Hippocampal formation (tissue), 2 donors: Measurements from ENCODE around the gene ZDHHC1.

Experiments used
- DNase-seq, 2 donors: peaks; one replicate each; lab custom pipeline; 2025; lab: John Stamatoyannopoulos, UW

ZDHHC1 gene

GRCh38 chr16:67409631-67410030, 6.6 kb downstream of the ZDHHC1 start:
- DNase-seq = no peak

- DNase-seq = no peak
These were observed 8.4 kb downstream of the ZDHHC1 start for GRCh38 chr16:67407788-67408452.

- DNase-seq = no peak
These were observed 9.0 kb downstream of the ZDHHC1 start for GRCh38 chr16:67407176-67407787.

- DNase-seq = peak in 1 of 2 donors; percentile 7
These were observed 9.9 kb downstream of the ZDHHC1 start for GRCh38 chr16:67406111-67406971.

GRCh38 chr16:67405336-67405735, 10.9 kb downstream of the ZDHHC1 start:
- DNase-seq = no peak

DNA sequence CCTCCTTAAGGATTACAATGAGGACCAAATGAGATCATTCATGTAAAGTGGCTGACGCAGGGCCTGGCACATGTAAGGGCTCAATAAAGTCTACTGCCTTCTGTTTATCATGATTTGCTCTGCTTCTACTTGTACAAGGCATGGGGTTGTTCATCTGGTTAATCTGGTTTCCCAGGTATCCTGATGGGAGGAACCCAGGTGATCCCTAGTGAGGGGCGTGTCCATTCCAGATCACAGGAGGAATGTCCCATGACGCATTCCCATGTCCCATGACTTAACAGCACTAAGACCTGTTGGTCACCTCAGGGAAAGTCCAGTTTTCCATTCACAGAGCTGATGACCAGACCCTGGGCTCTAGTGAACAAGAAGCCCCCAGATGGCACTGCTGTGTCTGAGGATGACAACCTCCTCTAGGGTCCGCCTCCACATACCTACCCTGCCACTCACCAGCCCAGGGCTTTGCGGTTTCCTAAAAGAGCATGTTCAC, 11.5 kb downstream of the ZDHHC1 start:
- DNase-seq = no peak

GRCh38 chr16:67403976-67404555, 12.2 kb downstream of the ZDHHC1 start:
- no peak for DNase-seq

DNA sequence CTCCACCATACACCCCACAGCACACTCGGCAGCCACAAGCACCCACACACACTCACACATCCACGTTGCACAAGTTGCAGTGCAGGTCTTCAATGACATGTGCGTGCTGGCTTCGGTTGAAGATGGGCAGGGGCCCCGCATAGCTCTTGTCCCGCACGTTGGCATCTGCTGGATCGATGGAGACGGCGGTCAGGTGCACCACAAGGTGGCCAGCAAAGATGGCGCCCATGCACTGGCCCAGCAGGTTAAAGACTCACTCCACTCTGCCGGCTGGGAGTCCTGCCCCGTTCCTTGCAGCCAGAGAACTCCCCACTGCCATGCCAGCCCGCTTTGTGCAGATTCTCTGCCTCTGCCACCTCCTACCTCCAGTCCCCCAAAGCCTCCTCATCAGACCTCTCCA, 15.4 kb downstream of the ZDHHC1 start:
- DNase-seq = no peak

DNA sequence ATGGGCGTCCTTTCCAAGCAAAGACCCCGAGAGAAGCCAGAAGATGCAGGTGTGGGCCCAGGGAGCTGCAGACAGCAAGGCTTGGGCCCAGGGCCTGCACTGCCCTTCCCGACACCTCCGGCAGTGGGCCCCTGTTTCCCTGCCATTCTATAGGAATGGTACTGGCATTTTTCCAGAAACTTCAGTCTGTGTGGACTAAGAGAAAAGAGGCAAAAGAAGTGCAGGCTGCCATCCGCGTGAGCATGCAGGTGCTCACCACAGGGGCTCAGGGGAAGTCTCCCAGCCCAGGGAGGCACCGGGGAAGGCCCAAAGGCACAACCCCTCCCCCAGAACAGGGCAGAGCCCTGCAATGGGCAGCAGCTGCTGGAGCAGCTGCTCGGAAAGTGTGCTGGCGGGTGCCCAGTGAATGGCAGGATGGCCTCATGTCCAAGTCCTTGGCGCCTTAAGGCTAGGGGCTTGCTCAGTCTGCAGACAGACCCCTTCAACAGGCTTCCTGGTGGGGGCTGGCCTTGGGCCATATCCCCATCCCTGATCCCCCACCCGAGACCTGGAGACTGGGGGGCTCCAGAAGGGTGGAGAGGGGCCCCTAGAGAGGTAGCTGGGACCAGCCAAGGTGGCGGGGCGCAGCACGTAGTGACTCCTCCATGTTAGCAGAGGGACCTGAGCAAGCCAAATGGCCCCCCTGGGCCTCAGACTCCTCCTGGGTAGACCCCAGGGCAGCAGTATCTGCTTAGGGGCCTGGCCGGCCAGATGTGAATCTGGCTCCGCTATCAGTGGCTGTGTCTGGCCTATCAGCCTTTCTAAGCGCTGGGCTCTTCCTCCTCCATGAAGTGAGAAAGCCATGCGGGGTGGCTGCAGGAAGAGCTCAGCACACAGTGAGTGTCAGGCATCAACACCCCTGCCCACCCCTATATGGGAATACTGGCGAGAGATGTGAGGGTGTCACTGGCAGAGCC, 16.2 kb downstream of the ZDHHC1 start:
- DNase-seq = no peak

GRCh38 chr16:67399218-67399733, 17.0 kb downstream of the ZDHHC1 start:
- peak; percentile 25 to 36 for DNase-seq

- no peak for DNase-seq
These were observed 17.6 kb downstream of the ZDHHC1 start for GRCh38 chr16:67398546-67399217.

DNA sequence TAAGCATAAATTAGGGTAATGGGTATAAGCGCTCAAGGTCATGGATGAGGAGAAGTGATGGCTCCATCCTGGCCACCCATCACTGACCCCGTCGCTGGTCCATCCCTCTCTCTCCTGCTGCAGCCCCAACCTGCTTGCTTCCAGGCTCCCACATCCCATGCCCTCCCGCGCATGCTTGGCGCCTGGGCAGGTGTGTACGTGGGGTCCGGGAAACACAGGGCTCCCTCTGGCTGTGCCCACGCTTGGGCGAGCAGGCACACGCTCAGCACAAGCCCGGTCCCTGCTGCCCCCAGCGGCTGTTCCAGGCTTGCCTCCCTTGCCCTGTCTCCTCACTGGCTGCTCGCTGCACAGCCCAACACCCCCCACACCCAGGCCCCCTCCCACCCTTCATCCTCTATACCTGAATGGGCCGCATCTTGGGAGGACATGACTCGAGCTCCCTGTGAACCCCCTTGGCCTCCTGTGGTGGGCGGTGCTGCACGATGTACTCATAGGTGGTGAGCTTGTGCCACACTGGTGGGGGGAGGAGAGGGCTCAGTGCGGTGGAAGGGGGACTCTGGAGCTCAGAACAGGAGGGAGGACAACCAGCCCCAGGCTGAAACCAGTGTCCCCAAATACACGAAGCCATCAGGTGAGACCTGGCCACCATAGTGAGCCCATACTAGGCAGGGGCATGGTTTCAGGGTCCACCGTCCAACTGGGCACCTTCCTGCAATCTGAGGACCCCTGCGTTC, 18.3 kb downstream of the ZDHHC1 start:
- no peak for DNase-seq

- DNase-seq = no peak
These were observed 19.1 kb downstream of the ZDHHC1 start for GRCh38 chr16:67397036-67397801.

DNA sequence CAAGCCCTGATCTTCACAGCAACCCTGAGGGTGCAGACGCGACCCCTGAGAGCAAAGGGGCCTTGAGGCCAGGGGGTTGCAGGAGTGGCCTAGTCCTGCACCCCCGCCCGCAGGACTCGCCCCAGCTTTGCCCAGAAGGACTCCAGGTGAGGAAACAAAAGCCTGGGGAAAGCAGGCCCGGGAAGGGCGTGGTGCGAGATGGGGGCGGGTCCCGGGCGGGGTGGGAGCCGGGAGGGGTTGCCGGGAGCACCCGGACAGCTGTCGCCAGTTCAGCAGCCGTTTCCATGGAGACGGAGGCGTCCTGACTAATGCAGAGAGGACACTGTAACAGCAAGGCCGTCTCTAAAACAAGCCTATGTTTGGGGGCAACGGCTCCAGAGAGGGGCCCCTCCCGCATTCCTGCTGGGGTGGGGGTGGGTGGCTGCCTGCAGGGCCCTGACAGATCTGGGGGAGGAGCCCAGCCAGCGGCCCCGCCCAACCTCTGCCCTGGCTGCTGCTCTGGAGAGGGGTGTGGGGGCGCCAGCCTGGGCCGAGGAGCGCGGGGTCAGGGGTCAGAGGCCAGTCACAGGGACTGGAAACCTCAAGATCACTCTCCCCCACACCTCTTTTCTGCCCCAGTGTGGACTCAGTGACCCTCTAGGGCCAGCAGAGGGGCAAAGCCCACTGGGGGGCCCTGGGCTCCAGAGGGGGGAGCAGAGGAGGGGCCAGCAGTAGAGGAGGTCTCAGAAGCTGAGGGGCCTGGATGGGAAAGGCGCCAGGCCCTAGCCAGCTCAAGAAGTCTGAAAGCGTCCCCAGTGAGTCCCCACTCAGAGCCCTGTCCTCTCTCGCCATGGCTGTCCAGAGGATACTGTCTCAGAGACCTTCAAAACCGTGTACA, 19.9 kb downstream of the ZDHHC1 start:
- no peak for DNase-seq

- DNase-seq = no peak
These were observed 20.7 kb downstream of the ZDHHC1 start for GRCh38 chr16:67395458-67396158.

DNA sequence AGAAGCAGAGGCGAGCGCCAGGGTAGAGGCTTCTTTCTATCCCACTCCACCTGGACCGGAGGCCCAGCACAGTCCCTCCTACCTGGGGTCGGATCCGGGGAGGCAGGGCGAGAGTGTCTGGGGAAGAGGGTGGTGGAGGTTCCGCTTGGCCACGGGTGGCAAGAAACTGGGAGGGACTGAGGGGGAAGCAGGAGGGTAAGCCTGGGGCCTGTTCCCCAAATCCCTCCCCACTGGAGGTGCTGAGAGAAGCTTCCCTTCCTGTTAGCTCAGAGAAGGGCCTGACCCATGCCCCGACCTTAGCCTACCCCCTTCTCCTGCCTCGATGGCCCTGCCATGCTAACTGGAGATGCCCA, 21.2 kb downstream of the ZDHHC1 start:
- DNase-seq = no peak
